GM10266 (cell line): Measurements from ENCODE around the gene P2RY2.

ENCODE experiments used
- DNase-seq: peaks from one replicate; pipeline ENCODE4 v3.0.0; 2012; ENCODE audit errors: extremely low spot score
- TF ChIP-seq, protein P1 (sequence below): IDR thresholded peaks from 2 replicates; pipeline ENCODE4 v1.5.1; 2012; ENCODE audit warnings: mild to moderate bottlenecking, low read depth; ENCODE audit not compliant: control insufficient read depth, insufficient read depth; ENCODE audit errors: missing control alignments

Gene P2RY2

GRCh38 chr11:73188301-73188700, 29.8 kb upstream of the P2RY2 start:
- no peak for DNase-seq

GRCh38 chr11:73189315-73189714, 28.8 kb upstream of the P2RY2 start:
- TF ChIP-seq, protein P1, sequence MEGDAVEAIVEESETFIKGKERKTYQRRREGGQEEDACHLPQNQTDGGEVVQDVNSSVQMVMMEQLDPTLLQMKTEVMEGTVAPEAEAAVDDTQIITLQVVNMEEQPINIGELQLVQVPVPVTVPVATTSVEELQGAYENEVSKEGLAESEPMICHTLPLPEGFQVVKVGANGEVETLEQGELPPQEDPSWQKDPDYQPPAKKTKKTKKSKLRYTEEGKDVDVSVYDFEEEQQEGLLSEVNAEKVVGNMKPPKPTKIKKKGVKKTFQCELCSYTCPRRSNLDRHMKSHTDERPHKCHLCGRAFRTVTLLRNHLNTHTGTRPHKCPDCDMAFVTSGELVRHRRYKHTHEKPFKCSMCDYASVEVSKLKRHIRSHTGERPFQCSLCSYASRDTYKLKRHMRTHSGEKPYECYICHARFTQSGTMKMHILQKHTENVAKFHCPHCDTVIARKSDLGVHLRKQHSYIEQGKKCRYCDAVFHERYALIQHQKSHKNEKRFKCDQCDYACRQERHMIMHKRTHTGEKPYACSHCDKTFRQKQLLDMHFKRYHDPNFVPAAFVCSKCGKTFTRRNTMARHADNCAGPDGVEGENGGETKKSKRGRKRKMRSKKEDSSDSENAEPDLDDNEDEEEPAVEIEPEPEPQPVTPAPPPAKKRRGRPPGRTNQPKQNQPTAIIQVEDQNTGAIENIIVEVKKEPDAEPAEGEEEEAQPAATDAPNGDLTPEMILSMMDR: no peak
- peak; percentile 43 for DNase-seq

More at GRCh38 chr11:73188301-73188700, 29.8 kb upstream of the P2RY2 start:
- TF ChIP-seq, protein P1: no peak

- DNase-seq: no peak
- TF ChIP-seq, protein P1: no peak
These were observed 28.1 kb upstream of the P2RY2 start for GRCh38 chr11:73189723-73190556.

DNA sequence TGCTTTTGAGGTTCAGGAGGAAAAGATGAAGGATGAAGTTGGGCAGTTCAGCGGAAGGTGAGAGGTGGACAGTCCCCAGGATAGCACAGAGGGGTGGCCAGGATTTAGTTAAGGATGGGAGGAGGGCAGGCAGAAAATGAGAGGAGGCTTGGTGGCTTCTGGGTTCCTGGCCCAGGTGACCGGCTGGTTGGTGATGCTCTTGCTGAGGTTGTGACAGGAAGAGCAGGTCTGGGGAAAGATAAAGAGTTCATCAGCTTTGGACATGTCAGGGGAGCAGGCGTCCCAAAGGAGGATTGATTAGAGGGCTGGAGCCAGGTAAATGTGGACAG, 27.6 kb upstream of the P2RY2 start:
- TF ChIP-seq, protein P1: no peak
- no peak for DNase-seq

GRCh38 chr11:73191151-73191550, 26.9 kb upstream of the P2RY2 start:
- TF ChIP-seq, protein P1: no peak
- DNase-seq: no peak

DNA sequence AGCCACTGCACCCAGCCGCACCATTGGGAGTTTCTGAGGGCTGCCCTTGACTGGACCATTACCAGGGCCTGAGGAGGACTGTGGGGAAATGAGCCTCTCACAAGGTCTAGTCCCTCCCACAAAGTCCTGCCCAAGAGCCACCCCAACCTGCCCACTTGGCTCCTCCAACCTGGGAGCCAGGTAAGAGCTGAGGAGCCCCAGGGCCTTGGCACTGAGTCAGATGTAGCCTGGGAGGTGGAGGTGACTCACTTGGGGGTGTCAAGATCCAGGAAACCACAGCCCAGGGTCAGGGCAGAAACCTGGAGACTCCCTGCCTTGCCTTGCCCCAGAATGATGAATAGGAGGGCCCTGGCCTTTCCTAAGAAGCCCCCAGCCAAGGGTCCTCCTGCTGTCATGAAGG, 25.8 kb upstream of the P2RY2 start:
- TF ChIP-seq, protein P1: no peak
- no peak for DNase-seq

DNA sequence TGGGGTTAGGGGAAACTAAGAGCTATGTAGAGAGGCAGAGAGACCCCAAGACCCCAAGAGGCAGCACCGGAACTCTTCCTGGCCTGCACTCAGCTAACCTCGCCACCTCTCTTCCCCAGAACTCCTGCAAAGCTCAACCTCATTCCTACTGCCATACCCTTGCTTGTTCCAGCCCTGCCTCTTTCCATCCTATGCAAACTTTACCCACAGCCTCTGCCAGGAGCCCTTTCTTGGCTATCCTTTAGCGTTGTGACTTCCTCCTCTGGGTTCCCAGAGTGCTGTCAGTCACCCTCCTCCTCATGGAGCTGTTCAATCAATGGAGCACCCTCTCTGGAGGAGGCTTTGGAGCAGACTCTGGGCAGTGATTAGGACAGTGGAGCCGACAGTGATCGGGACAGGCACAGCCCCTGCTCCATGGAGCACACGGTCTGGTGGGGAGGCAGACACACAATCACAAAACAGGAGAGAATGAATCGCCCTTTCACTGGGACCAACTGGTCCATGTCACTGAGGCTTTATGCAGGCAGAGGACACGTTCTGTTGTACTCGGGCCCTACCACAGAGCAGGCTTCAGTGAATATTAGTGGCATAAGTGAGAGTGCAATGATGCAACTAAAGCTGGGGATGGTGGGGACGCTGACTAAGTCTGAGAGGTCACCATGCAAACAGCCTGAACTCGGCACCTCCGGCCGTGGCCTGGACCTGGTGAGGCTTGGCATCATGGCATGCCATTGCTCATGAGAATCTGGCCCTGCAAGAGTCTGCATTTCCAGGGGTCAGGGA, 24.6 kb upstream of the P2RY2 start:
- peak; percentile 30 for DNase-seq
- TF ChIP-seq, protein P1: no peak
